Thyroid gland (tissue), 4 donors: ENCODE data around the gene PTPRN2. TPM values are rescaled to one million over a fixed set of nuclear protein-coding genes. Genes with fewer than 3 reads are reported as not detected.

Source experiments
- DNase-seq, 2 donors: peaks; one replicate each; pipeline ENCODE4 v3.0.0-alpha.2; 2019
- H3K27ac ChIP-seq, 3 donors: fragments of 200-600 bp; sonication (generic); 1 replicate in 2 of 3; 2 replicates in 1 of 3; pipeline ENCODE4 v1.5.1; 2016 to 2019; ENCODE audit warnings: mild to moderate bottlenecking in 1 of 3, moderate library complexity in 1 of 3
- H3K27me3 ChIP-seq: fragments of 200-600 bp; sonication (generic); one replicate; pipeline ENCODE4 v1.5.1; 2019
- H3K36me3 ChIP-seq, 2 donors: fragments of 200-600 bp; sonication (generic); one replicate each; pipeline ENCODE4 v1.5.1; 2016 to 2019
- H3K4me1 ChIP-seq, 2 donors: fragments of 200-600 bp; sonication (generic); one replicate each; pipeline ENCODE4 v1.5.1; 2017 to 2019
- H3K4me3 ChIP-seq, 3 donors: fragments of 200-600 bp; sonication (generic); replicated peaks in 1 of 3; 1 replicate in 2 of 3; 2 replicates in 1 of 3; pipeline ENCODE4 v1.5.1; 2016; ENCODE audit warnings: mild to moderate bottlenecking in 1 of 3
- H3K9me3 ChIP-seq: fragments of 200-600 bp; sonication (generic); one replicate; pipeline ENCODE4 v1.5.1; 2017
- CTCF ChIP-seq, 6 experiments: fragments of 200-600 bp in 3 of 6; fragments of 450-650 bp in 3 of 6; sonication (generic) in 3 of 6; IDR thresholded peaks; one replicate each; pipeline ENCODE4 v1.5.1; 2016 to 2019; ENCODE audit warnings: antibody characterized with exemption in 6 of 6, mild to moderate bottlenecking in 2 of 6, inconsistent platforms in 1 of 6, moderate library complexity in 1 of 6
- POLR2A ChIP-seq, 2 donors: fragments of 450-650 bp; IDR thresholded peaks; one replicate each; pipeline ENCODE4 v1.6.1; 2017; ENCODE audit warnings: antibody characterized with exemption in 2 of 2, mild to moderate bottlenecking in 2 of 2, moderate library complexity in 1 of 2
- WGBS, 2 donors: methylation state at CpG; one replicate each; pipeline ENCODE4 v1.1.5; 2017; 5-methylcytosine and 5-hydroxymethylcytosine counted together
- intact Hi-C: fragments of 100-400 bp; cut with DNase I; formaldehyde crosslinking; loops from one replicate; pipeline ENCODE4 v1.15.1; 2023
- total RNA-seq, 4 donors: library from RNA; depleted of rRNA; stranded (reverse); fragments of >200 nt; gene quantifications; one replicate each; pipeline ENCODE4 v1.2.3, GENCODE V29; 2016

PTPRN2 gene
- total RNA-seq, 4 donors from 2014 or later: 4.2 to 9.9 (median 7.7) TPM

- Histone ChIP-seq H3K4me1 (no peaks in the 10 kb centered on the region), H3K27me3 (no peaks in the 10 kb centered on the region), H3K4me3 (no peak overlapping the region), H3K27ac (no peak overlapping the region), H3K36me3 (no peaks in the 10 kb centered on the region), H3K9me3 (no peaks in the 10 kb centered on the region)
- DNase-seq: no peak
- TF ChIP-seq CTCF (IDR thresholded peaks at IDR 0.05) (no peak), POLR2A (IDR thresholded peaks at IDR 0.05) (no peak)
- 52 to 69% methylated on average over 4 of the region's 4 CpGs for WGBS, 2 donors
- intact Hi-C loops: no loop called here
Observed at GRCh38 chr7:158303121-158303520, 284.5 kb downstream of the PTPRN2 start.

DNA sequence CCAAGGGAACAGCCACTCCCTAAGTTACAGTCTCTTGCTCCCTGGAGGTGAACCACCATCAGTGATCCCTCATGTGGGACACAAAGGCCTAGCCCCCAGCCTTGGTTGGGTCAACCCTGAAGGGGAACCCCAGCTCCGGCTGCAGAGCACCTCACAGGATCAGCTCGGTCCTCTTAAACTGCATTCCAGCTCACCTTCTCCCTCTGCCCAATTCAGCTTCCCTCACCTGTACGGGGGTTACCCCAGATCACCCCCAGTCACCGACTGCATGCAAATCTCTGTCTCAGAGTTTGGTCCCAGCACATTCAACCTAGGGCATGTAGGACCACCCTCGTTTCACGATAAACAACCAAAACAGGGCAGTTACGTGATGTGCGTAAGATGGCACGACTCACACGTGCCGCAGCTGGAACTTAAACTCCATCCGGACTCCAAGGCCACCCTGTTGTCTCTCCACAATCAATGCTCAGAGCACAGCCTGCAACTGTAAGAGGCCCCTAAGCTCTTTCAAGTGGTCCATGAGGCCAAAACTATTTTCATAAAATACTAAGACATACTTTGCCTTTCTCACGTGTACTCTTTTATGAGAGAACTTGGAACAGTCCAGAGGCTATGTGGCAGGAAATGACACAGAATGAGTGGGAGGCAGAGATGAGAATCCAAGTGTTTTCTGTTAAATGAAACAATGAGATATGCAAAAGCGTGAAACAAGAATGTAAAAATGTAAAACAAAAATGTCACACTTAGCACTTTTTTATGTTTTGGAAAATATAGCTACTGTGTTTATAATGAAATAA lies 285.2 kb downstream of the PTPRN2 start:
- Histone ChIP-seq H3K4me3 (no peak overlapping the region), H3K36me3 (no peaks in the 10 kb centered on the region), H3K9me3 (no peaks in the 10 kb centered on the region), H3K27me3 (no peaks in the 10 kb centered on the region), H3K27ac (no peak overlapping the region), H3K4me1 (no peaks in the 10 kb centered on the region)
- DNase-seq: no peak
- intact Hi-C loops: no loop called here
- 83 to 84% methylated on average over 14 of the region's 14 CpGs for WGBS, 2 donors
- TF ChIP-seq CTCF (IDR thresholded peaks at IDR 0.05): no peak
- no peak for TF ChIP-seq POLR2A (IDR thresholded peaks at IDR 0.05)

DNA sequence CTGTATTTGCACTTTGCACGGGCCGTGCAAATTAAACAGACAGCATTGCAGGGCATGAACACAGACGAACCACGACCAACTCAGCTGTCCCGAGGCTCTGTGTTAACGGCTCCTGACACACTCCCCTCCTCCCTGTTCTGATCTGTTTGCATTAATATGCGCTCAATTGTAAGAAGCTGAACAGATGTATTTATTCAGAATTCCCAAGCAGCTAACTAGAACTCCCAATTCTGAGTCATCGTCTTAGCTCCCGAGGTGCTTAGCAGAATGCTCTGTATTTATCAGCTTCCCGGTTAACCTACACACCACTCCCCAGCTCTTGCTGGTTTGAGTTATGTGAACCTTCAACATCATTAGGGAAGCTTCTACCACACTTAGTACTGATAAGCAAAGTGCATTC lies 286.4 kb downstream of the PTPRN2 start:
- H3K9me3 ChIP-seq: no peaks in the 10 kb centered on the region
- intact Hi-C loops: no loop called here
- no peak for DNase-seq
- no peaks in the 10 kb centered on the region for H3K4me1 ChIP-seq
- TF ChIP-seq POLR2A (IDR thresholded peaks at IDR 0.05): no peak
- TF ChIP-seq CTCF (IDR thresholded peaks at IDR 0.05): no peak
- no peaks in the 10 kb centered on the region for H3K36me3 ChIP-seq
- no peaks in the 10 kb centered on the region for H3K27me3 ChIP-seq
- no peak overlapping the region for H3K27ac ChIP-seq
- H3K4me3 ChIP-seq: no peak overlapping the region
- 47 to 65% methylated on average over 10 of the region's 10 CpGs for WGBS, 2 donors

- TF ChIP-seq CTCF (IDR thresholded peaks at IDR 0.05): no peak
- no peak for TF ChIP-seq POLR2A (IDR thresholded peaks at IDR 0.05)
- H3K27ac ChIP-seq: no peak overlapping the region
- intact Hi-C loops: no loop called here
Observed at GRCh38 chr7:158300427-158300826, 287.2 kb downstream of the PTPRN2 start.

DNA sequence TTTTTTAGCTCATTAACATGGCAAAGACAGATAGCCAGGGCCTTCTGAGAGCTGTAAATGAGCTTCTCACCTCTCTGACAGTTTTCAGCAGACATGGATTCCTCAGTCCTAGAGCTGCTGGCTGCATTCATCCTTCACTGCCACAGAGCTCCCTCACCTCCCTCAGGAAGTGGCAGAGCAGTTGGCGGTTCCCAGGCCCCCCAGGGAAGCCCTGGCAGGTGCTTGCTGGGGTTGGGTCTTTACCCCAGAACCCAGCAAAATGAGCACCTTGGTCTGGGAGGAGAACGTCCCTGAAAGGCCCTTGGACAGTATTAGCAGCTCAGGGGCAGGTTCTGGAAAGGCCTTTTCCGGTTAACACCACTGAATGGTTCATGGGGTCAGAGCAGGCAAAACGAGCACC lies 288.0 kb downstream of the PTPRN2 start:
- DNase-seq: no peak
- H3K4me1 ChIP-seq: no peaks in the 10 kb centered on the region
- WGBS, 2 donors: 51 to 76% methylated on average over 3 to 4 of the region's 4 CpGs
- H3K36me3 ChIP-seq: no peaks in the 10 kb centered on the region
- H3K27me3 ChIP-seq: no peaks in the 10 kb centered on the region
- H3K4me3 ChIP-seq: no peak overlapping the region
- H3K9me3 ChIP-seq: no peaks in the 10 kb centered on the region
- intact Hi-C loops: no loop called here
- no peak overlapping the region for H3K27ac ChIP-seq
- TF ChIP-seq CTCF (IDR thresholded peaks at IDR 0.05): no peak
- no peak for TF ChIP-seq POLR2A (IDR thresholded peaks at IDR 0.05)

More at GRCh38 chr7:158300427-158300826, 287.2 kb downstream of the PTPRN2 start:
- no peaks in the 10 kb centered on the region for H3K36me3 ChIP-seq
- no peak overlapping the region for H3K4me3 ChIP-seq
- H3K9me3 ChIP-seq: no peaks in the 10 kb centered on the region
- H3K27me3 ChIP-seq: no peaks in the 10 kb centered on the region
- 86 to 88% methylated on average over 16 of the region's 16 CpGs for WGBS, 2 donors
- DNase-seq: no peak
- no peaks in the 10 kb centered on the region for H3K4me1 ChIP-seq
